Trophoblast cell (in vitro differentiated cells and primary cell): ENCODE results near the gene HPSE2.

ENCODE experiments used
- DNase-seq, 2 donors: peaks; one replicate each; pipeline ENCODE4 v3.0.0-alpha.2; 2016
- H2AFZ ChIP-seq: 2 replicates; pipeline ENCODE4 v1.6.1; 2013; ENCODE audit warnings: low read length, moderate library complexity, mild to moderate bottlenecking; ENCODE audit not compliant: insufficient read depth, poor library complexity
- H2AK5ac ChIP-seq: 2 replicates; pipeline ENCODE4 v1.6.1; 2013; ENCODE audit warnings: mild to moderate bottlenecking, low read length
- H2BK120ac ChIP-seq: 2 replicates; pipeline ENCODE4 v1.6.1; 2013; ENCODE audit warnings: low read length, mild to moderate bottlenecking, moderate library complexity; ENCODE audit not compliant: insufficient read depth, poor library complexity
- H2BK12ac ChIP-seq: 2 replicates; pipeline ENCODE4 v1.6.1; 2013; ENCODE audit warnings: mild to moderate bottlenecking, low read length, moderate library complexity
- H2BK5ac ChIP-seq: 2 replicates; pipeline ENCODE4 v1.6.1; 2013; ENCODE audit warnings: low read length, low read depth, moderate library complexity, mild to moderate bottlenecking; ENCODE audit not compliant: poor library complexity
- H3K14ac ChIP-seq: 2 replicates; pipeline ENCODE4 v1.6.1; 2013; ENCODE audit warnings: mild to moderate bottlenecking, low read length
- H3K18ac ChIP-seq: 2 replicates; pipeline ENCODE4 v1.6.1; 2013; ENCODE audit warnings: mild to moderate bottlenecking, low read length
- H3K23ac ChIP-seq: 2 replicates; pipeline ENCODE4 v1.6.1; 2013; ENCODE audit warnings: low read length
- H3K27ac ChIP-seq: 2 replicates; pipeline ENCODE4 v1.5.1; 2013; ENCODE audit warnings: low read depth, mild to moderate bottlenecking, inconsistent platforms, low read length, moderate library complexity
- H3K27me3 ChIP-seq: 2 replicates; pipeline ENCODE4 v1.6.1; 2013; ENCODE audit warnings: inconsistent platforms, mild to moderate bottlenecking, low read length, moderate library complexity; ENCODE audit not compliant: insufficient read depth
- H3K36me3 ChIP-seq, 2 experiments: 1 replicate in 1 of 2; 2 replicates in 1 of 2; pipeline ENCODE4 v1.6.1; 2013; ENCODE audit warnings: low read length in 2 of 2, mild to moderate bottlenecking in 2 of 2, moderate library complexity in 1 of 2; ENCODE audit not compliant: insufficient read depth in 2 of 2, control insufficient read depth in 1 of 2
- H3K4ac ChIP-seq: 2 replicates; pipeline ENCODE4 v1.6.1; 2013; ENCODE audit warnings: low read depth, mild to moderate bottlenecking, low read length, moderate library complexity
- H3K4me1 ChIP-seq, 2 experiments: 1 replicate in 1 of 2; 2 replicates in 1 of 2; pipeline ENCODE4 v1.6.1; 2013; ENCODE audit warnings: low read length in 2 of 2, mild to moderate bottlenecking in 2 of 2, moderate library complexity in 1 of 2; ENCODE audit not compliant: insufficient read depth in 2 of 2, control insufficient read depth in 1 of 2
- H3K4me2 ChIP-seq: 2 replicates; pipeline ENCODE4 v1.6.1; 2013; ENCODE audit warnings: inconsistent platforms, mild to moderate bottlenecking, low read length, moderate library complexity
- H3K4me3 ChIP-seq: 2 replicates; pipeline ENCODE4 v1.5.1; 2013; ENCODE audit warnings: mild to moderate bottlenecking, low read depth, low read length, inconsistent platforms
- H3K79me1 ChIP-seq: one replicate; pipeline ENCODE4 v1.6.1; 2013; ENCODE audit warnings: low read length
- H3K79me2 ChIP-seq: 2 replicates; pipeline ENCODE4 v1.6.1; 2013; ENCODE audit warnings: low read length, mild to moderate bottlenecking; ENCODE audit not compliant: control insufficient read depth, insufficient read depth, poor library complexity
- H3K9ac ChIP-seq: 2 replicates; pipeline ENCODE4 v1.6.1; 2013; ENCODE audit warnings: mild to moderate bottlenecking, low read length
- H3K9me3 ChIP-seq: 2 replicates; pipeline ENCODE4 v1.6.1; 2013; ENCODE audit warnings: low read depth, mild to moderate bottlenecking, control low read depth, inconsistent platforms, low read length; ENCODE audit not compliant: insufficient read depth
- H4K12ac ChIP-seq: 2 replicates; pipeline ENCODE4 v1.6.1; 2013; ENCODE audit warnings: low read depth, mild to moderate bottlenecking, low read length, moderate library complexity
- H4K8ac ChIP-seq: 2 replicates; pipeline ENCODE4 v1.6.1; 2013; ENCODE audit warnings: low read depth, mild to moderate bottlenecking, low read length, moderate library complexity
- H4K91ac ChIP-seq: one replicate; pipeline ENCODE4 v1.6.1; 2013; ENCODE audit warnings: low read depth, mild to moderate bottlenecking, low read length, moderate library complexity
- WGBS: extraction: QIAGEN DNeasy Blood & Tissue Kit; methylation state at CpG from one replicate; pipeline ENCODE4 v1.1.7; 2013; ENCODE audit warnings: missing lambda C conversion rate; ENCODE audit not compliant: insufficient read length, insufficient coverage; ENCODE audit errors: extremely low coverage; 5-methylcytosine and 5-hydroxymethylcytosine counted together

HPSE2 gene

GRCh38 chr10:98423691-98424120, 811.9 kb downstream of the HPSE2 start:
- DNase-seq: peak; percentile 37 to 66
- H3K36me3 ChIP-seq: peaks cover 7% of the 10 kb centered on the region in 2 experiments
- H3K4me1 ChIP-seq: peaks cover 17 to 18% of the 10 kb centered on the region in 2 experiments
- no peak overlapping the region for H2BK12ac ChIP-seq
- H3K79me1 ChIP-seq: peaks cover 2% of the 10 kb centered on the region
- H3K4me2 ChIP-seq: no peak overlapping the region
- H3K23ac ChIP-seq: no peak overlapping the region
- no peaks in the 10 kb centered on the region for H3K9me3 ChIP-seq
- no peak overlapping the region for H3K14ac ChIP-seq
- no peak overlapping the region for H3K9ac ChIP-seq
- no peaks in the 10 kb centered on the region for H3K27me3 ChIP-seq
- H3K79me2 ChIP-seq: no peaks in the 10 kb centered on the region
- H4K12ac ChIP-seq: no peak overlapping the region
- no peak overlapping the region for H3K27ac ChIP-seq
- H2AK5ac ChIP-seq: no peak overlapping the region
- H2AFZ ChIP-seq: no peak overlapping the region
- no CpG with 5 or more reads among the region's 9 CpGs for WGBS
- H3K4ac ChIP-seq: no peak overlapping the region
- H4K91ac ChIP-seq: no peak overlapping the region
- H4K8ac ChIP-seq: no peak overlapping the region
- no peak overlapping the region for H2BK120ac ChIP-seq
- H3K18ac ChIP-seq: no peak overlapping the region
- H2BK5ac ChIP-seq: no peak overlapping the region
- H3K4me3 ChIP-seq: no peak overlapping the region

GRCh38 chr10:98422182-98422581, 813.5 kb downstream of the HPSE2 start:
- H2AFZ ChIP-seq: no peak overlapping the region
- no peaks in the 10 kb centered on the region for H3K79me2 ChIP-seq
- no peaks in the 10 kb centered on the region for H3K9me3 ChIP-seq
- no peak overlapping the region for H4K91ac ChIP-seq
- peaks cover 6 to 9% of the 10 kb centered on the region in 2 experiments for H3K36me3 ChIP-seq
- no CpG with 5 or more reads among the region's 10 CpGs for WGBS
- peaks cover 17 to 18% of the 10 kb centered on the region in 2 experiments for H3K4me1 ChIP-seq
- H3K79me1 ChIP-seq: peaks cover 2% of the 10 kb centered on the region
- H3K23ac ChIP-seq: no peak overlapping the region
- H3K27me3 ChIP-seq: no peaks in the 10 kb centered on the region
- no peak overlapping the region for H4K8ac ChIP-seq
- H3K27ac ChIP-seq: no peak overlapping the region
- H3K14ac ChIP-seq: no peak overlapping the region
- no peak overlapping the region for H4K12ac ChIP-seq
- H3K4me2 ChIP-seq: no peak overlapping the region
- H2BK120ac ChIP-seq: no peak overlapping the region
- H3K4me3 ChIP-seq: no peak overlapping the region
- H3K4ac ChIP-seq: no peak overlapping the region
- H2AK5ac ChIP-seq: no peak overlapping the region
- H3K18ac ChIP-seq: no peak overlapping the region
- no peak overlapping the region for H3K9ac ChIP-seq
- no peak overlapping the region for H2BK12ac ChIP-seq
- H2BK5ac ChIP-seq: no peak overlapping the region
- DNase-seq: no peak

- H3K4me2 ChIP-seq: no peak overlapping the region
- no peak overlapping the region for H2AFZ ChIP-seq
- no peak overlapping the region for H3K9ac ChIP-seq
- no peak overlapping the region for H4K8ac ChIP-seq
- no peak overlapping the region for H3K4ac ChIP-seq
- peaks cover 5 to 13% of the 10 kb centered on the region in 2 experiments for H3K36me3 ChIP-seq
- H4K91ac ChIP-seq: no peak overlapping the region
- DNase-seq: no peak
- H3K79me2 ChIP-seq: no peaks in the 10 kb centered on the region
- H3K27me3 ChIP-seq: no peaks in the 10 kb centered on the region
- peaks cover 17 to 18% of the 10 kb centered on the region in 2 experiments for H3K4me1 ChIP-seq
- peaks cover 2% of the 10 kb centered on the region for H3K79me1 ChIP-seq
- no peak overlapping the region for H4K12ac ChIP-seq
- no peak overlapping the region for H3K4me3 ChIP-seq
- H3K23ac ChIP-seq: no peak overlapping the region
- no peak overlapping the region for H3K18ac ChIP-seq
- H2BK120ac ChIP-seq: no peak overlapping the region
- no peak overlapping the region for H3K27ac ChIP-seq
- no peaks in the 10 kb centered on the region for H3K9me3 ChIP-seq
- no peak overlapping the region for H2AK5ac ChIP-seq
- no peak overlapping the region for H2BK5ac ChIP-seq
- H3K14ac ChIP-seq: no peak overlapping the region
- no peak overlapping the region for H2BK12ac ChIP-seq
- no CpG with 5 or more reads among the region's 9 CpGs for WGBS
Measured at GRCh38 chr10:98420786-98421185, 814.9 kb downstream of the HPSE2 start.

GRCh38 chr10:98419469-98420261, 816.0 kb downstream of the HPSE2 start:
- Histone ChIP-seq H3K4me1 (peaks cover 23 to 26% of the 10 kb centered on the region in 2 experiments), H3K27ac (no peak overlapping the region), H3K36me3 (peaks cover 5 to 13% of the 10 kb centered on the region in 2 experiments), H2BK5ac (no peak overlapping the region), H2BK120ac (no peak overlapping the region), H3K14ac (no peak overlapping the region), H4K8ac (no peak overlapping the region), H3K4ac (no peak overlapping the region), H3K79me2 (peaks cover 2% of the 10 kb centered on the region), H3K9me3 (no peaks in the 10 kb centered on the region), H3K23ac (no peak overlapping the region), H3K4me2 (no peak overlapping the region), H2AFZ (no peak overlapping the region), H3K18ac (no peak overlapping the region), H4K12ac (no peak overlapping the region), H3K79me1 (peaks cover 10% of the 10 kb centered on the region), H2AK5ac (no peak overlapping the region), H3K4me3 (no peak overlapping the region), H4K91ac (no peak overlapping the region), H3K9ac (no peak overlapping the region), H2BK12ac (no peak overlapping the region), H3K27me3 (no peaks in the 10 kb centered on the region)
- DNase-seq: no peak
- no CpG with 5 or more reads among the region's 17 CpGs for WGBS
